ENCODE measurements around the gene TREX2. TPM values are rescaled to one million over a fixed set of nuclear protein-coding genes. Genes with fewer than 3 reads are reported as not detected.

The TREX2 gene
- total RNA-seq, 2 donors from 2014 or later, result 0.94 TPM; not detected in 1

- H3K36me3 ChIP-seq, result no peaks in the 10 kb centered on the region
- H3K27ac ChIP-seq, result peak overlapping the region; percentile 35 to 67
- H3K27me3 ChIP-seq, result no peaks in the 10 kb centered on the region
- DNase-seq (ENCODE audit: low spot score), result no peak
- no peaks in the 10 kb centered on the region for H3K9me3 ChIP-seq
- H3K4me1 ChIP-seq, result peaks cover 0 to 32% of the 10 kb centered on the region in 2 donors
- no peak for TF ChIP-seq CTCF (IDR thresholded peaks at IDR 0.05)
- no peak overlapping the region for H3K4me3 ChIP-seq
These were observed 41.8 kb upstream of the TREX2 start for GRCh38 chrX:153487590-153488071.

GRCh38 chrX:153486171-153486570 is 40.3 kb upstream of the TREX2 start:
- no peak for TF ChIP-seq CTCF (IDR thresholded peaks at IDR 0.05)
- Histone ChIP-seq H3K27ac (no peak overlapping the region), H3K9me3 (no peaks in the 10 kb centered on the region), H3K4me3 (no peak overlapping the region), H3K36me3 (no peaks in the 10 kb centered on the region), H3K27me3 (no peaks in the 10 kb centered on the region), H3K4me1 (peaks cover 0 to 21% of the 10 kb centered on the region in 2 donors)
- DNase-seq (ENCODE audit: low spot score), result no peak

- H3K4me1 ChIP-seq, result peaks cover 0 to 19% of the 10 kb centered on the region in 2 donors
- H3K27ac ChIP-seq, result peak overlapping the region in 1 of 2 donors; percentile 15
- DNase-seq (ENCODE audit: low spot score), result no peak
These were observed 39.7 kb upstream of the TREX2 start for GRCh38 chrX:153485396-153486080.

GRCh38 chrX:153482376-153483015 is 36.6 kb upstream of the TREX2 start:
- Histone ChIP-seq H3K4me1 (peaks cover 0 to 5% of the 10 kb centered on the region in 2 donors), H3K36me3 (no peaks in the 10 kb centered on the region), H3K4me3 (no peak overlapping the region), H3K9me3 (no peaks in the 10 kb centered on the region), H3K27ac (no peak overlapping the region), H3K27me3 (no peaks in the 10 kb centered on the region)
- TF ChIP-seq CTCF (IDR thresholded peaks at IDR 0.05), result no peak
- no peak for DNase-seq (ENCODE audit: low spot score)

More at GRCh38 chrX:153485396-153486080, 39.7 kb upstream of the TREX2 start:
- H3K4me3 ChIP-seq, result no peak overlapping the region
- H3K36me3 ChIP-seq, result no peaks in the 10 kb centered on the region
- H3K9me3 ChIP-seq, result no peaks in the 10 kb centered on the region
- no peaks in the 10 kb centered on the region for H3K27me3 ChIP-seq
- no peak for TF ChIP-seq CTCF (IDR thresholded peaks at IDR 0.05)

- peaks cover 0 to 16% of the 10 kb centered on the region in 2 donors for H3K4me1 ChIP-seq
- H3K27ac ChIP-seq, result no peak overlapping the region
- no peaks in the 10 kb centered on the region for H3K9me3 ChIP-seq
- no peaks in the 10 kb centered on the region for H3K27me3 ChIP-seq
- DNase-seq (ENCODE audit: low spot score), result no peak
- H3K4me3 ChIP-seq, result no peak overlapping the region
- TF ChIP-seq CTCF (IDR thresholded peaks at IDR 0.05), result no peak
- no peaks in the 10 kb centered on the region for H3K36me3 ChIP-seq
These were observed 35.2 kb upstream of the TREX2 start for GRCh38 chrX:153481043-153481442.
